ENCODE data around the gene TRIM41. TPM values are rescaled to one million over a fixed set of nuclear protein-coding genes. Genes with fewer than 3 reads are reported as not detected.
A peak's percentile ranks its signal among the peaks of the same experiment; 100 is the strongest.

Gene TRIM41
- total RNA-seq, 2 experiments from 2014 or later, result 21.4 to 24.0 TPM

GRCh38 chr5:181182651-181183050 is 40.4 kb upstream of the TRIM41 start:
- peak overlapping the region; percentile 20 for H3K4me3 ChIP-seq (ENCODE audit: low read length)
- Mint-ChIP-seq H3K9me3 (no peaks in the 10 kb centered on the region), H3K27me3 (peaks cover 4% of the 10 kb centered on the region), H3K36me3 (ENCODE audit: low read depth) (peaks cover 13% of the 10 kb centered on the region), H3K4me3 (peak overlapping the region; percentile 92), H3K27ac (peak overlapping the region; percentile 86), H3K4me1 (ENCODE audit: low read depth) (peaks cover 46% of the 10 kb centered on the region)
- H3K27me3 ChIP-seq (ENCODE audit: control insufficient read depth in 1 of 2, insufficient read depth in 2 of 2, low read length in 2 of 2), result no peaks in the 10 kb centered on the region
- H3K4me1 ChIP-seq (ENCODE audit: insufficient read depth, low read length), result peaks cover 35% of the 10 kb centered on the region
- CTCF ChIA-PET, result interaction anchor here (1.1 kb wide), 1 partner anchor 10 kb away, joined by 3 read pairs; no protein-coding TSS in a partner anchor
- POLR2A ChIA-PET, result interaction anchor here (3.2 to 3.9 kb wide), 2 partner anchors 40 to 79 kb away, joined by 39 to 48 read pairs; partner anchors contain the start of genes TRIM41 and TRIM52
- H3K36me3 ChIP-seq (ENCODE audit: insufficient read depth, low read length), result no peaks in the 10 kb centered on the region
- H3K9me3 ChIP-seq (ENCODE audit: control insufficient read depth in 1 of 2, insufficient read depth in 1 of 2, low read length in 2 of 2), result peaks cover 0 to 12% of the 10 kb centered on the region in 2 experiments
- H3K27ac ChIP-seq (ENCODE audit: low read depth in 1 of 2, low read length in 2 of 2), result no peak overlapping the region
- DNase-seq, result peak in 2 of 14 experiments; percentile 31 to 40
- ATAC-seq (ENCODE audit: poor library complexity), result no peak
- TF ChIP-seq CTCF (IDR thresholded peaks at IDR 0.05), result no peak
- intact Hi-C loops (cut with DNase I, micrococcal nuclease), result no loop called here

GRCh38 chr5:181184845-181185216 is 38.2 kb upstream of the TRIM41 start:
- ChIA-PET POLR2A (interaction anchor here (0.6 to 3.9 kb wide), 16 partner anchors 8 to 381 kb away, joined by 3 to 48 read pairs (median 6); partner anchors contain the start of genes TRIM41, TRIM52 and TRIM7), CTCF (interaction anchor here (0.7 to 2.6 kb wide), 16 partner anchors 10 to 381 kb away, joined by 3 to 23 read pairs (median 5); partner anchors contain the start of genes TRIM41 and TRIM52)
- peaks cover 65% of the 10 kb centered on the region for H3K4me1 Mint-ChIP-seq (ENCODE audit: low read depth)
- peaks cover 35% of the 10 kb centered on the region for H3K36me3 Mint-ChIP-seq (ENCODE audit: low read depth)
- no peak for ATAC-seq (ENCODE audit: poor library complexity)
- H3K9me3 Mint-ChIP-seq, result peaks cover 4% of the 10 kb centered on the region
- intact Hi-C loops (cut with DNase I, micrococcal nuclease), result loop anchor here in 1 of 2 experiments (2.0 kb wide), 1 partner anchor 26 kb away; no protein-coding TSS in a partner anchor
- TF ChIP-seq CTCF (IDR thresholded peaks at IDR 0.05), result no peak
- H3K27me3 Mint-ChIP-seq, result peaks cover 22% of the 10 kb centered on the region
- Histone ChIP-seq H3K4me3 (ENCODE audit: low read length) (peak overlapping the region; percentile 56), H3K27ac (ENCODE audit: low read depth in 1 of 2, low read length in 2 of 2) (no peak overlapping the region), H3K9me3 (ENCODE audit: control insufficient read depth in 1 of 2, insufficient read depth in 1 of 2, low read length in 2 of 2) (peaks cover 0 to 15% of the 10 kb centered on the region in 2 experiments), H3K36me3 (ENCODE audit: insufficient read depth, low read length) (no peaks in the 10 kb centered on the region), H3K4me1 (ENCODE audit: insufficient read depth, low read length) (peaks cover 51% of the 10 kb centered on the region), H3K27me3 (ENCODE audit: control insufficient read depth in 1 of 2, insufficient read depth in 2 of 2, low read length in 2 of 2) (no peaks in the 10 kb centered on the region)
- DNase-seq, result no peak
- peak overlapping the region; percentile 96 for H3K4me3 Mint-ChIP-seq
- H3K27ac Mint-ChIP-seq, result peak overlapping the region; percentile 94

- H3K27me3 Mint-ChIP-seq, result peaks cover 23% of the 10 kb centered on the region
These were observed 37.5 kb upstream of the TRIM41 start for GRCh38 chr5:181185560-181185959.

More at GRCh38 chr5:181185560-181185959, 37.5 kb upstream of the TRIM41 start:
- DNase-seq, result no peak
- H3K9me3 ChIP-seq (ENCODE audit: control insufficient read depth in 1 of 2, insufficient read depth in 1 of 2, low read length in 2 of 2), result peaks cover 0 to 15% of the 10 kb centered on the region in 2 experiments
- no peak overlapping the region for H3K27ac ChIP-seq (ENCODE audit: low read depth in 1 of 2, low read length in 2 of 2)
- H3K4me1 ChIP-seq (ENCODE audit: insufficient read depth, low read length), result peaks cover 58% of the 10 kb centered on the region
- Mint-ChIP-seq H3K36me3 (ENCODE audit: low read depth) (peaks cover 43% of the 10 kb centered on the region), H3K4me3 (peak overlapping the region; percentile 49), H3K9me3 (peaks cover 4% of the 10 kb centered on the region), H3K27ac (peak overlapping the region; percentile 99), H3K4me1 (ENCODE audit: low read depth) (peaks cover 66% of the 10 kb centered on the region)
- no peaks in the 10 kb centered on the region for H3K27me3 ChIP-seq (ENCODE audit: control insufficient read depth in 1 of 2, insufficient read depth in 2 of 2, low read length in 2 of 2)
- ChIA-PET CTCF (interaction anchor here (1.8 to 2.6 kb wide), 6 partner anchors 13 to 76 kb away, joined by 5 to 23 read pairs (median 14); partner anchors contain the start of genes TRIM41 and TRIM52), POLR2A (interaction anchor here (1.8 to 3.9 kb wide), 6 partner anchors 12 to 76 kb away, joined by 7 to 48 read pairs (median 23); partner anchors contain the start of genes TRIM41, TRIM52 and TRIM7)
- no peak for TF ChIP-seq CTCF (IDR thresholded peaks at IDR 0.05)
- ATAC-seq (ENCODE audit: poor library complexity), result no peak
- no peaks in the 10 kb centered on the region for H3K36me3 ChIP-seq (ENCODE audit: insufficient read depth, low read length)
- intact Hi-C loops (cut with DNase I, micrococcal nuclease), result loop anchor here in 1 of 2 experiments (2.0 kb wide), 1 partner anchor 27 kb away; no protein-coding TSS in a partner anchor
- no peak overlapping the region for H3K4me3 ChIP-seq (ENCODE audit: low read length)
